ENCODE measurements around the gene OR2J3.

- TF ChIP-seq CTCF (conservative IDR thresholded peaks at IDR 0.05) (no peak), ZFX (IDR thresholded peaks at IDR 0.05) (no peak)
Observed at GRCh38 chr6:29142309-29142708, 34.5 kb downstream of the OR2J3 start.
